Liver (tissue), 3 donors: ENCODE measurements around the gene PPP1R18.
"Not testable (repeated sequence)": the region's sequence is repeated elsewhere in the genome, so short reads cannot be mapped to it uniquely, and the experiment has no call there.

ENCODE experiments used
- GABPA ChIP-seq, 2 donors: IDR thresholded peaks in 1 of 2; conservative IDR thresholded peaks in 1 of 2; 2 replicates each; pipeline ENCODE4 v1.6.1; 2016; ENCODE audit warnings: antibody characterized with exemption in 2 of 2, mild to moderate bottlenecking in 1 of 2, moderate library complexity in 1 of 2
- RXRA ChIP-seq, 2 donors: IDR thresholded peaks; 2 replicates each; pipeline ENCODE4 v1.6.1; 2017 to 2018; ENCODE audit warnings: antibody characterized with exemption in 2 of 2, mild to moderate bottlenecking in 1 of 2
- SP1 ChIP-seq: IDR thresholded peaks from 2 replicates; pipeline ENCODE4 v1.6.1; 2018; ENCODE audit warnings: antibody characterized with exemption, mild to moderate bottlenecking
- TF ChIP-seq, protein P1 (sequence below): fragments of 150-350 bp; IDR thresholded peaks from 2 replicates; pipeline ENCODE4 v1.5.1; 2017; ENCODE audit warnings: improper control_type of control experiment, low read depth, low read length; ENCODE audit not compliant: missing input control
- donor health status: healthy.
- donor health status: healthy.

DNA sequence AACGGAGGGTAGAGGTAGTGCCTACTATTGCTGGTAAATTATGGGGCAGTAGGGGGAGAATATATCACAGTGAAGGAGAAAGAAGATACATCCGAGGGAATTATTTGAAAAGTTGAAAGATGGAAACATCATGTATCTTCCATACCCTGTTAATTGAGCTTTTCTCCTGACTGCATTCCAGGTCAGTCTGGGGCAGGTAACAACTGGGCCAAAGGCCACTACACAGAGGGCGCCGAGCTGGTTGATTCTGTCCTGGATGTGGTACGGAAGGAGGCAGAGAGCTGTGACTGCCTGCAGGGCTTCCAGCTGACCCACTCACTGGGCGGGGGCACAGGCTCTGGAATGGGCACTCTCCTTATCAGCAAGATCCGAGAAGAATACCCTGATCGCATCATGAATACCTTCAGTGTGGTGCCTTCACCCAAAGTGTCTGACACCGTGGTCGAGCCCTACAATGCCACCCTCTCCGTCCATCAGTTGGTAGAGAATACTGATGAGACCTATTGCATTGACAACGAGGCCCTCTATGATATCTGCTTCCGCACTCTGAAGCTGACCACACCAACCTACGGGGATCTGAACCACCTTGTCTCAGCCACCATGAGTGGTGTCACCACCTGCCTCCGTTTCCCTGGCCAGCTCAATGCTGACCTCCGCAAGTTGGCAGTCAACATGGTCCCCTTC, 36.9 kb upstream of the PPP1R18 start:
- TF ChIP-seq, protein P1, sequence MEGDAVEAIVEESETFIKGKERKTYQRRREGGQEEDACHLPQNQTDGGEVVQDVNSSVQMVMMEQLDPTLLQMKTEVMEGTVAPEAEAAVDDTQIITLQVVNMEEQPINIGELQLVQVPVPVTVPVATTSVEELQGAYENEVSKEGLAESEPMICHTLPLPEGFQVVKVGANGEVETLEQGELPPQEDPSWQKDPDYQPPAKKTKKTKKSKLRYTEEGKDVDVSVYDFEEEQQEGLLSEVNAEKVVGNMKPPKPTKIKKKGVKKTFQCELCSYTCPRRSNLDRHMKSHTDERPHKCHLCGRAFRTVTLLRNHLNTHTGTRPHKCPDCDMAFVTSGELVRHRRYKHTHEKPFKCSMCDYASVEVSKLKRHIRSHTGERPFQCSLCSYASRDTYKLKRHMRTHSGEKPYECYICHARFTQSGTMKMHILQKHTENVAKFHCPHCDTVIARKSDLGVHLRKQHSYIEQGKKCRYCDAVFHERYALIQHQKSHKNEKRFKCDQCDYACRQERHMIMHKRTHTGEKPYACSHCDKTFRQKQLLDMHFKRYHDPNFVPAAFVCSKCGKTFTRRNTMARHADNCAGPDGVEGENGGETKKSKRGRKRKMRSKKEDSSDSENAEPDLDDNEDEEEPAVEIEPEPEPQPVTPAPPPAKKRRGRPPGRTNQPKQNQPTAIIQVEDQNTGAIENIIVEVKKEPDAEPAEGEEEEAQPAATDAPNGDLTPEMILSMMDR: not testable (repeated sequence)
- not testable (repeated sequence) for TF ChIP-seq SP1; RXRA (IDR thresholded peaks at IDR 0.05); GABPA (IDR thresholded peaks at IDR 0.05 in 1 of 2, conservative IDR thresholded peaks at IDR 0.05 in 1 of 2)
